HG03025 (cell line): ENCODE measurements around the gene SMPD1.
A peak's percentile ranks its signal among the peaks of the same experiment; 100 is the strongest.

ENCODE experiments used
- ATAC-seq: cut with Tn5 transposase; IDR thresholded peaks from one replicate; pipeline ENCODE4 v1.9.1; 2021; ENCODE audit warnings: mild to moderate bottlenecking, moderate library complexity; ENCODE audit not compliant: unreplicated experiment, low FRiP score

The SMPD1 gene

GRCh38 chr11:6410695-6411430 lies 20.6 kb downstream of the SMPD1 start:
- ATAC-seq = no peak

- ATAC-seq = no peak
Measured at GRCh38 chr11:6411594-6412031, 21.3 kb downstream of the SMPD1 start.

GRCh38 chr11:6413791-6414201 lies 23.5 kb downstream of the SMPD1 start:
- no peak for ATAC-seq

GRCh38 chr11:6414874-6415328 lies 24.6 kb downstream of the SMPD1 start:
- no peak for ATAC-seq

- no peak for ATAC-seq
Measured at GRCh38 chr11:6415797-6416196, 25.5 kb downstream of the SMPD1 start.

GRCh38 chr11:6417907-6418556 lies 27.8 kb downstream of the SMPD1 start:
- no peak for ATAC-seq

- no peak for ATAC-seq
Measured at GRCh38 chr11:6418557-6419008, 28.3 kb downstream of the SMPD1 start.

- ATAC-seq = peak; percentile 55
Measured at GRCh38 chr11:6419009-6419631, 28.8 kb downstream of the SMPD1 start, which contains the start of gene APBB1. Gene APBB1 (minus strand): TSS chr11:6419094. CDS start chr11:6411347, 7,747 bp downstream.

- ATAC-seq = no peak
Measured at GRCh38 chr11:6420677-6421076, 30.4 kb downstream of the SMPD1 start.

- ATAC-seq = no peak
Measured at GRCh38 chr11:6427516-6427915, 37.2 kb downstream of the SMPD1 start.

- ATAC-seq = no peak
Measured at GRCh38 chr11:6431861-6432260, 41.6 kb downstream of the SMPD1 start.

GRCh38 chr11:6433998-6434660 lies 43.9 kb downstream of the SMPD1 start:
- peak; percentile 42 for ATAC-seq

- no peak for ATAC-seq
Measured at GRCh38 chr11:6437423-6437822, 47.1 kb downstream of the SMPD1 start.

- ATAC-seq = no peak
Measured at GRCh38 chr11:6437993-6438392, 47.7 kb downstream of the SMPD1 start.

- no peak for ATAC-seq
Measured at GRCh38 chr11:6438979-6439571, 48.8 kb downstream of the SMPD1 start.

- ATAC-seq = no peak
Measured at GRCh38 chr11:6440906-6441358, 50.7 kb downstream of the SMPD1 start, which contains the start of gene HPX. Gene HPX (minus strand): TSS chr11:6440987. CDS start chr11:6440963, 24 bp downstream.

- ATAC-seq = no peak
Measured at GRCh38 chr11:6442441-6442840, 52.2 kb downstream of the SMPD1 start.

- ATAC-seq = peak; percentile 50
Measured at GRCh38 chr11:6443269-6444003, 53.2 kb downstream of the SMPD1 start.
